Mucosa of rectum (tissue), 2 donors: ENCODE data around the gene RNU1-2.
"Not testable (repeated sequence)": the region's sequence is repeated elsewhere in the genome, so short reads cannot be mapped to it uniquely, and the experiment has no call there.

Source experiments
- H3K27ac ChIP-seq, 2 donors: one replicate each; pipeline ENCODE4 v1.7.0; 2013; ENCODE audit warnings: inconsistent platforms in 2 of 2, low read depth in 2 of 2, low read length in 2 of 2
- H3K27me3 ChIP-seq, 2 donors: one replicate each; pipeline ENCODE4 v1.7.0; 2013; ENCODE audit warnings: low read length in 2 of 2; ENCODE audit not compliant: control insufficient read depth in 2 of 2, insufficient read depth in 2 of 2
- H3K36me3 ChIP-seq, 2 donors: one replicate each; pipeline ENCODE4 v1.7.0; 2013; ENCODE audit warnings: low read length in 2 of 2; ENCODE audit not compliant: control insufficient read depth in 2 of 2, insufficient read depth in 2 of 2
- H3K4me1 ChIP-seq, 2 donors: one replicate each; pipeline ENCODE4 v1.7.0; 2013; ENCODE audit warnings: low read length in 2 of 2, mild to moderate bottlenecking in 1 of 2; ENCODE audit not compliant: control insufficient read depth in 2 of 2, insufficient read depth in 2 of 2
- H3K4me3 ChIP-seq, 2 donors: one replicate each; pipeline ENCODE4 v1.7.0; 2013; ENCODE audit warnings: low read length in 2 of 2
- H3K9ac ChIP-seq, 2 donors: one replicate each; pipeline ENCODE4 v1.7.0; 2013; ENCODE audit warnings: low read length in 2 of 2, low read depth in 1 of 2, mild to moderate bottlenecking in 1 of 2
- H3K9me3 ChIP-seq, 2 donors: one replicate each; pipeline ENCODE4 v1.7.0; 2013; ENCODE audit warnings: low read length in 2 of 2; ENCODE audit not compliant: control insufficient read depth in 2 of 2
- donor health status: healthy.
- donor health status: Normal muscosa, but diverticular disease.

RNU1-2 gene

GRCh38 chr1:16890539-16891021, 5.2 kb upstream of the RNU1-2 start:
- not testable (repeated sequence) for H3K36me3 ChIP-seq, H3K9ac ChIP-seq, H3K4me3 ChIP-seq, H3K27ac ChIP-seq, H3K9me3 ChIP-seq, H3K4me1 ChIP-seq, H3K27me3 ChIP-seq

DNA sequence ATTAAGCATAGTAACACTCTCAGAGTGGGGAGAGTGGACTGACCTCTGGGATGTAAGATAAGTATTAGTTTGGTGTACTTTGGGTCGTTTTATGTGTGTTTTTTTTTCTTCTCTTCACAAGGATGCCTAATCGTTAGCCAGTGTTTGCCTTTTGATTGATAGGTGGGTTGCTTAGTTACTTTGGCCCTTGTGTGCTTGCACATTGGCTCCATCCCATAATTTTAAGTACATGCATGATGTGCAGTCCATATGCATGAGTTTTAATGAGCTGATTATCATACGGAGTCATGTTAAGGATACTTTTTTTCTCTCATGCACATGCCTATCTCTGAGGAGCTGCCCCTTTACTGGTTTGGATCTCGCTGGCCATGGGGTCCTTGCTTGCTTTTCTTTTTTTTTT, 4.7 kb upstream of the RNU1-2 start:
- not testable (repeated sequence) for H3K9ac ChIP-seq, H3K9me3 ChIP-seq, H3K27ac ChIP-seq, H3K4me3 ChIP-seq, H3K27me3 ChIP-seq, H3K36me3 ChIP-seq, H3K4me1 ChIP-seq

DNA sequence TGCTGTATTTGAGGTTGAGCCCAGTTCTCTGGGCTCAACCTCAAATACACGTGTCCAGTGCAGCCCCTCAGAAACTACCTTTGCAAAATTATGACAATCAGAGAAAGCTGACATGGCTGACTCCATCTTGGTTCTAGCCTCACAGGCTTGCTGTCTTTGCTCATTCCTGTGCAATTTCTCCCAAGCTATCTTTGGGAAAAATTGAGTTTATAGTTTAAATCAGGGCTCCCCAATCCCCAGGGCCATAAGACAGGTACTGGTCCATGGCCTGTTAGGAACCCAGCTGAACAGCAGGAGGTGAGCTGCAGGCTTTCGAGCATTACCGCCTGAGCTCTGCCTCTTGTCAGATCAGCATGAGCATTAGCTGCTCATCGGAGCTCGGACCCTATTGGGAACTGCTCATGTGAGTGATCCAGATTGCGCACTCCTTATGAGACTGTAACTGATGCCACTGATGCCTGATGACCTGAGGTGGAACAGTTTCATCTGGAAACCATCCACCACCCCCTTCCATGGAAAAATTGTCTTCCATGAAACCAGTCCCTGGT, 2.7 kb upstream of the RNU1-2 start:
- H3K27ac ChIP-seq, H3K4me3 ChIP-seq, H3K27me3 ChIP-seq, H3K36me3 ChIP-seq, H3K9ac ChIP-seq, H3K4me1 ChIP-seq, H3K9me3 ChIP-seq: not testable (repeated sequence)

GRCh38 chr1:16893796-16894195, 2.0 kb upstream of the RNU1-2 start:
- not testable (repeated sequence) for H3K27me3 ChIP-seq, H3K27ac ChIP-seq, H3K4me1 ChIP-seq, H3K36me3 ChIP-seq, H3K9ac ChIP-seq, H3K9me3 ChIP-seq, H3K4me3 ChIP-seq

- H3K9ac ChIP-seq, H3K4me1 ChIP-seq, H3K4me3 ChIP-seq, H3K9me3 ChIP-seq, H3K27ac ChIP-seq, H3K36me3 ChIP-seq, H3K27me3 ChIP-seq: not testable (repeated sequence)
These were observed 1.4 kb upstream of the RNU1-2 start for GRCh38 chr1:16894338-16894737.

DNA sequence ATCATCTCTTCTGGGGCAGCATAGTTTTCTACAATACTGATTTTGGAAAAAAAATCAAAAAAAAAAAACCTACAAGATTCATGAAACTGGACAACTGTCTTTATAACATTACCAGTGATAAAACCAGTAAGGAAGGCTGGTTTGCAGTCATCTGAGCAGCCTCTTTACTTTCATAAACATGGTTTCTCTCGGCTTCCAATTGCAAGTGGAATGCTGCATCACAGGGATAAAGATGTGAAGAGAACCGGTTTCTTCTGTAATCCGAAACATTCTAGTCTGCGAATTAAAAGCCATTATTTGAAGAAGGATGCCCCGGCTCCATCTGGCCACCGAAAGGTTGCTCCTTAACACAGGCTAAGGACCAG, 565 bp upstream of the RNU1-2 start:
- H3K27me3 ChIP-seq, H3K36me3 ChIP-seq, H3K9me3 ChIP-seq, H3K4me1 ChIP-seq: not testable (repeated sequence)
- peak overlapping the region in 1 of 2 donors; percentile 63 for H3K9ac ChIP-seq
- peak overlapping the region in 1 of 2 donors; percentile 85 for H3K27ac ChIP-seq
- H3K4me3 ChIP-seq: peak overlapping the region in 1 of 2 donors; percentile 64

DNA sequence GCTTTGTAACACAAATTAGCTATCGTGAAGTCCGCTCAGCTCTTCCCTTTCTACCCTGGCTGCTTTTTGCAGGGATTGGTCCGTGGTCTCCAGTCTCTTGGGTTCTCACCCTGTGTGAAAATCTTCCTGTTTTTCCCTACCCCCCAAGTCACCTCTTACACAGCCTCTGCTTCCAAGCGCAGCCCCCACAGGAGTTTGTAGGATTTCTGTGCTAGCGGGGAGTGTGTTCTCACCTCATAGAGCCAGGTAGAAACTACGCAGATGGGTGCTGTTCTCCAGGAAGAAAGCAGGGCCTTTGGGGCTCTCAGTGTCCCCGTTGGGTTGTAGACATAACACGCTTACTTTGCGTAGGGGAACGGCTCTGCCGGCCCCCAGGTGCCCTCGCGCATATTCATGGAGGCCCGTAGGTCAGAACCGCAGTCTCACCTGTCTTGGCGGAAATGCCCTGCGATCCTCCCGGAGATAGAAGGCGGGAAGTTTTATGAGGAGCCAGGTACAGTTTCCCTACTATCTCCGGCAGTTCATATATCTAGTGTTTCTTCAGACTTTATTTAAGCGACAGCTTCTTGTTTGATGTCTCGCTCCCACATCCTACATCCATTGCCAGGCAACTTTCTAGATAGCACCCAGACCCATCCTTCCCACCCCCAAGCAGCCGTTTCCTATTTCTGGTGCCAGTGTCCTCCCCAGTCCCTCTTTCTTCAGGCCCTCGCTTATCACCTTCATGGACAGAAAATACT, 706 bp downstream of the RNU1-2 start:
- H3K9me3 ChIP-seq, H3K4me1 ChIP-seq, H3K27me3 ChIP-seq, H3K36me3 ChIP-seq: not testable (repeated sequence)
- peak overlapping the region; percentile 79 to 85 for H3K27ac ChIP-seq
- peak overlapping the region; percentile 23 to 54 for H3K4me3 ChIP-seq
- H3K9ac ChIP-seq: peak overlapping the region in 1 of 2 donors; percentile 50

- H3K4me3 ChIP-seq, H3K4me1 ChIP-seq, H3K27me3 ChIP-seq, H3K36me3 ChIP-seq, H3K9ac ChIP-seq, H3K9me3 ChIP-seq, H3K27ac ChIP-seq: not testable (repeated sequence)
These were observed 1.9 kb downstream of the RNU1-2 start for GRCh38 chr1:16897653-16898052.

DNA sequence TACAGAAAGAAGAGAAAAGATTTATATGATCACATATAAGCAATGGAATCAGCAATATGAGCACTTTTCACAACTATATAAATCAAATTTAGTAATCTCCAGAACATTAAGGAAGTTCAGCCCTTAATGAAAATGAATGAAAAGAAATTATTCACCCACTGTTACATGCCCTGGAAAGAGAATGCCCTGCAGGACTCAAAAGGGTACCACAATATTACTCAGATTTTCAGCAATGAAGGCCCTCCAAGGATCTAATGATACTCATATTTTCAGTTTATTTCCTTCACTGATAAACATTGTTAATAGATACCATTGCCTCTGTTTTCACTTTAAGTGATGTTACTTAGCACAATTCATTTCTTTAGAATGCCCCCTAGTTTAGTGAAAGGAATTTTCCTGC, 2.5 kb downstream of the RNU1-2 start:
- H3K9ac ChIP-seq, H3K27ac ChIP-seq, H3K27me3 ChIP-seq, H3K36me3 ChIP-seq, H3K4me1 ChIP-seq, H3K4me3 ChIP-seq, H3K9me3 ChIP-seq: not testable (repeated sequence)

DNA sequence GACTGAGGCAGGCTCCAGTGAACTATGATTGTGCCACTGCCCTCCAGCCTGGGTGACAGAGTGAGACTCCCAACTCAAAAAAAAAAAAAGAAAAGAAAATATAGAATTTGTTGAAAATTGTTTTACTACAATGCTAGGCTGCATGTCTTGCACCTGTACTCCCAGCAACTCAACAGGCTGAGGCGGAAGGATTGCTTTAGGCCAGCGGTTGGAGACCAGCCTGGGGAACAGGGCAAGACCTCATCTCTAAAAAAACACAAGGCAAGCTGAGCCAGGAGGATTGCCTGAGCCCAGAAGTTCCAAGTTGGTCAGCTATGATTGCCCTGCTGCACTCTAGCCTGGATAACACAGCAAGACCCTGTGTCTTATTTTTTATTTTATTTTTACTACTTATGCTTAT, 3.2 kb downstream of the RNU1-2 start:
- not testable (repeated sequence) for H3K27ac ChIP-seq, H3K36me3 ChIP-seq, H3K9me3 ChIP-seq, H3K9ac ChIP-seq, H3K4me3 ChIP-seq, H3K27me3 ChIP-seq
- H3K4me1 ChIP-seq: peaks cover 3 to 13% of the 10 kb centered on the region in 2 donors
